A172 (cell line): ENCODE measurements around the gene EXOC4. TPM values are rescaled to one million over a fixed set of nuclear protein-coding genes. Genes with fewer than 3 reads are reported as not detected.
"Not testable (repeated sequence)": the region's sequence is repeated elsewhere in the genome, so short reads cannot be mapped to it uniquely, and the experiment has no call there.

Experiments
- DNase-seq: peaks from one replicate; pipeline ENCODE4 v3.0.0-alpha.2; 2015; ENCODE audit warnings: low spot score
- total RNA-seq: library from RNA; depleted of rRNA; stranded (reverse); fragments of >200 nt; shearing (Covaris generic); gene quantifications from 2 replicates; pipeline ENCODE4 v1.2.3, GENCODE V29; 2014

The EXOC4 gene
- total RNA-seq, 1 experiment from 2014 or later: 37.4 TPM

GRCh38 chr7:133619491-133619890 lies 366.6 kb downstream of the EXOC4 start:
- DNase-seq: no peak

GRCh38 chr7:133623721-133624120 lies 370.8 kb downstream of the EXOC4 start:
- DNase-seq: no peak

- DNase-seq: no peak
Observed at GRCh38 chr7:133625046-133625445, 372.2 kb downstream of the EXOC4 start.

GRCh38 chr7:133629701-133630100 lies 376.8 kb downstream of the EXOC4 start:
- DNase-seq: no peak

- DNase-seq: peak; percentile 9
Observed at GRCh38 chr7:133633055-133633454, 380.2 kb downstream of the EXOC4 start.

GRCh38 chr7:133635541-133635940 lies 382.7 kb downstream of the EXOC4 start:
- no peak for DNase-seq

GRCh38 chr7:133638857-133639256 lies 386.0 kb downstream of the EXOC4 start:
- DNase-seq: no peak

GRCh38 chr7:133641436-133641835 lies 388.6 kb downstream of the EXOC4 start:
- DNase-seq: no peak

- DNase-seq: no peak
Observed at GRCh38 chr7:133642907-133643306, 390.0 kb downstream of the EXOC4 start.

- not testable (repeated sequence) for DNase-seq
Observed at GRCh38 chr7:133643652-133644051, 390.8 kb downstream of the EXOC4 start.

GRCh38 chr7:133645884-133646391 lies 393.1 kb downstream of the EXOC4 start:
- no peak for DNase-seq

- DNase-seq: no peak
Observed at GRCh38 chr7:133646472-133647315, 393.8 kb downstream of the EXOC4 start.

GRCh38 chr7:133649593-133649992 lies 396.7 kb downstream of the EXOC4 start:
- DNase-seq: no peak

GRCh38 chr7:133650069-133650468 lies 397.2 kb downstream of the EXOC4 start:
- no peak for DNase-seq

GRCh38 chr7:133650487-133651300 lies 397.8 kb downstream of the EXOC4 start:
- DNase-seq: no peak

- DNase-seq: no peak
Observed at GRCh38 chr7:133652547-133652946, 399.7 kb downstream of the EXOC4 start.

GRCh38 chr7:133654547-133654946 lies 401.7 kb downstream of the EXOC4 start:
- no peak for DNase-seq

- no peak for DNase-seq
Observed at GRCh38 chr7:133662276-133662675, 409.4 kb downstream of the EXOC4 start.

GRCh38 chr7:133662830-133663229 lies 410.0 kb downstream of the EXOC4 start:
- DNase-seq: no peak

GRCh38 chr7:133664528-133664927 lies 411.6 kb downstream of the EXOC4 start:
- DNase-seq: no peak

- DNase-seq: no peak
Observed at GRCh38 chr7:133668296-133669060, 415.6 kb downstream of the EXOC4 start.

GRCh38 chr7:133669061-133669455 lies 416.2 kb downstream of the EXOC4 start:
- no peak for DNase-seq
